Activated CD4-positive, alpha-beta T cell treated with anti-CD3 and anti-CD28 coated beads for 1 hour (primary cell): ENCODE results near the gene PPP1R3C.

ENCODE experiments used
- DNase-seq: peaks from one replicate; pipeline ENCODE4 v3.0.0-alpha.2; 2020

The PPP1R3C gene

GRCh38 chr10:91632671-91633550 is at the start of gene PPP1R3C:
Gene PPP1R3C (minus strand): TSS chr10:91633071. CDS start chr10:91632969, 102 bp downstream.
- no peak for DNase-seq

DNA sequence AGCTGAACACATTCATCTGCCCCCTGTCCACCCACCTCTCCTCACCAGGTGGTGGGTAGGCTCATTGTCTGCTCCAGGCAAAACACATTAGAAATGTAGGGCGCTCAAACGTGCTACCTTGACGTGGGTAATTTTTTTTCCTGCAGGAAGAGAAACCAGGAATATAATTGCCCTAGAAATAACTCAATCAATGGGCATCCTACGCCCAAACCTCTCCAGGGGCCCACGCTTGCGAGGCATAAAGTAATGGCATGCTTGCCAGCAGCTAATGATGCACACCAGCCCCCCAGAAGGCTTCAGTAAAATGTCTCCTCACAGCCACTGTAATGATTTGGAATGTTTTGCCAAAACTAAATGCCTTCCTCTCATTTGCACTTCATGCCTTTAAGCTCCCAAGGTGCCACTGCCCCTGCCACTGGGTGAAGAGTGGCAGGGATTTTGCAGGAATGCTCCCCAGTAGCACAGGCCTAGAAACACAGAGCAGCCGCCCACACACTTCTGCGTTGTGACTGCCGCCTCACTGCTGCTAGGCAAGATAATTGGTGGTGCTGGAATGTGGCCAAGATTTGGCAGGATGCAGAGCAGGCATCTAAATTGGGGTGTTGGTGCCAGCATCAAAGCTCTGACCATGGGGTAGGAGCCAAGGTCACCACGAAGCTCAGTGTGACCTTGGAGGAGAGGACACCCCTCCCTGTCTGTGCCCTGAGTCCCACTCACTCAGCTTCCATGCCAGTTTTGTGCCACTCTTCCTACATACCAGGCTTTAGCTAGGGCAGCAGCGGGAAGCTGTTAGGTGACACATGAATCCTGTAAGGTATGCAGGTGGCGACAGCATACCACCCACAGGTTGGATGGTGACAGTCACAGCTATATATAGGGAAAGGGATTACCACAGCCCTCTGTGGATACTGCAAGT is 48.7 kb upstream of the PPP1R3C start:
- DNase-seq = no peak

DNA sequence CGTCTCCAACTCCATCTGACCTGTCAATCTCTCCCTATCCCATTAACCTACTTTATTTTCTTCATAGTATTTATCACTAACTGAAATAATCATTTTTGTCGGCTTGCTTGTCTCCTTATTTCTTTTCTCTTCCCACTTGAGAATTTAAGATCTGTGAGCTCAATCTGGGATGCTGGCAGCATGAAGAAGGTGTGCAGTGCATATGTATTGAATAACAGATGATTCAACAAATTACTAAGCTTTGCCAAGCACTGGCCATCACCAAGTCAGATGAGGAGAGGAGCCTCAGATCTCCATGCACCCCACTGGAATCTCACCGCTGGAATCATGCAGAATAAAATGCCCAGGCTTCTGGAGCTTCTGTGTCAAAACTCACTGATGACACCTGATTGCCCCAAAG is 47.6 kb upstream of the PPP1R3C start:
- no peak for DNase-seq

DNA sequence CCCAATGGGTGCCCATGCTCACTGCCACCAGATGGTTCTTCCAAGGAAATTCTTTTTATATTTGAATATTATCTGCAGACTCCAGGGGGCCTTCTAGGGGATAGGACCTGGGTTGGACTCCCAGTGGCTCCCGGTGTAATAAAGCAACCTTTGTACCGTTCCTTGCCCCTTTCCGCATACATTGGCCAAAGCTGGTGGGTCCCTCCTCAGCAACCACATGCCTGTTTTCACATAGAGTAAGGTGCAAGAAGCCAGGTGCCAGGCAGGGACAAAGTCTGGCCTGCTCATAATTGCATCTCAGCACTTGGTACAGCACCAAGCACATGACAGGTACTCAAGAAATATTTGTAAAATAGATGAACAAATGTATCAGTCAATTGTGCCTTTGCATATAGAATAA is 46.4 kb upstream of the PPP1R3C start:
- no peak for DNase-seq

DNA sequence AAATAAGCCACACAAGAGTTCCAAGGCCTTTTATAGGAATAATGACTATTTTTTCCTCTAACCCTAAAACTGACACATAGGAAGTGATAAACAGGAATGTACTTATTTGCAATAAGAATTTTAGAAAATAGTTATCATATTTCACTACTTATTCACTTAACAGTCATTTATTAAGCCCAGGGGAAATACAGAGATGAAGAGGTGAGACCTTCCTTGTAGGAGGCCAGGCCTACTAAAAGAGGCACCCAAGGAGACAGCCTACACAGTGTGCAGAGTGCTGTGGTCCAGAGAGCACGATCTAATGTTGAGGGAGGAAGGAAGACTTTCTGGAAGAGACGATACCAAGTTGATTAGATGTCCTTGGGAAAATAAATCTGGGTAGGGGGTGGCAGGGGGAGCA is 45.0 kb upstream of the PPP1R3C start:
- no peak for DNase-seq

GRCh38 chr10:91672021-91672608 is 39.2 kb upstream of the PPP1R3C start:
- no peak for DNase-seq

DNA sequence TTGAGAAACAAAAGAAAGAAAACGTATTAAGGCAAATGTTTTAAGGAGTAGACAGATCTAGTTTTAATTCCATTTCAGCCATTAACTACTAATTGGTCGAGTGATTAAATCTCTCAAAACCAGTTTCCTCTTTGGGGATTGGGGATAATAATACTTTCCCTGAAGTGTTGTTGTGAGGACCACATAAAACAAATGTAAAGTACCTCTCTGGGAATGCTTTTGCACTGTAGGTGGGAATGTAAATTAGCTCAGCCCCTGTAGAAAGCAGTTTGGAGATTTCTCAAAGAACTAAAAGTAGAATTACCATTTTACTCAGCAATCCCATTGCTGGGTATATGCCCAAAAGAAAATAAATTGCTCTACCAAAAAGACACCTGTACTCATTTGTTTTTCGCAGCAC is 36.0 kb upstream of the PPP1R3C start:
- DNase-seq = no peak

GRCh38 chr10:91665842-91666241 is 33.0 kb upstream of the PPP1R3C start:
- no peak for DNase-seq

- DNase-seq = no peak
Observed at GRCh38 chr10:91664426-91664825, 31.6 kb upstream of the PPP1R3C start.

- DNase-seq = no peak
Observed at GRCh38 chr10:91662993-91663392, 30.1 kb upstream of the PPP1R3C start.

DNA sequence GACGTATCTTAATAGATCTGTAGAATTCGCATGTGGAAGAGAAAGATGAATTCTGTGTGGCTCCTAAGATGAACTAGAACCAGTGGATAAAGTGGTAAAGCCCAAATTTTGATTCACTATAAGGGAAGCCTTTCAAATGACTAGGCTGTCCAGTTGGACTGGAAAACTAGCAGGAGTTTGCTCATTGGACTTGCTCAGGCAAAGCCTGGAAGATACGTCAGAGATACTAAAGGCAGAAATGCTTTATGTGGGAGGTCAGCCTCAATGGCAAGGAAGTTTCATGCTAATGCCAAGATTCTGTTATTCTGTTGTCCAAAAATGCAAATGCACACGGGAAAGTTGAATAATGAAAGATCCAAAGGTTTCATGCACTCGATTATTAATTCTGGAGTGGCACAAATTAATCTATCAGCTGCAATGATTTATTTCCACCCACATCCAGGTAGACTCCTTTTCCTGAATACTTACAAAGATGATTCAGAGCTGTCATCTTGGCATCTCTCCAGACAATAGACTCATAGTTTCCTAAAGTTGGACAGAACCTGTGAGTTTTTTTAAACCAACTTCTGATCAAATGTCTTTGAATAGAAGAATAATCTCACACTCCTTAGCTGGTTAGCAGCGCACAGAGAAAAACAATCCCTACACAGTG is 20.5 kb upstream of the PPP1R3C start:
- no peak for DNase-seq

- no peak for DNase-seq
Observed at GRCh38 chr10:91652364-91652763, 19.5 kb upstream of the PPP1R3C start.

GRCh38 chr10:91643700-91644099 is 10.8 kb upstream of the PPP1R3C start:
- DNase-seq = no peak

DNA sequence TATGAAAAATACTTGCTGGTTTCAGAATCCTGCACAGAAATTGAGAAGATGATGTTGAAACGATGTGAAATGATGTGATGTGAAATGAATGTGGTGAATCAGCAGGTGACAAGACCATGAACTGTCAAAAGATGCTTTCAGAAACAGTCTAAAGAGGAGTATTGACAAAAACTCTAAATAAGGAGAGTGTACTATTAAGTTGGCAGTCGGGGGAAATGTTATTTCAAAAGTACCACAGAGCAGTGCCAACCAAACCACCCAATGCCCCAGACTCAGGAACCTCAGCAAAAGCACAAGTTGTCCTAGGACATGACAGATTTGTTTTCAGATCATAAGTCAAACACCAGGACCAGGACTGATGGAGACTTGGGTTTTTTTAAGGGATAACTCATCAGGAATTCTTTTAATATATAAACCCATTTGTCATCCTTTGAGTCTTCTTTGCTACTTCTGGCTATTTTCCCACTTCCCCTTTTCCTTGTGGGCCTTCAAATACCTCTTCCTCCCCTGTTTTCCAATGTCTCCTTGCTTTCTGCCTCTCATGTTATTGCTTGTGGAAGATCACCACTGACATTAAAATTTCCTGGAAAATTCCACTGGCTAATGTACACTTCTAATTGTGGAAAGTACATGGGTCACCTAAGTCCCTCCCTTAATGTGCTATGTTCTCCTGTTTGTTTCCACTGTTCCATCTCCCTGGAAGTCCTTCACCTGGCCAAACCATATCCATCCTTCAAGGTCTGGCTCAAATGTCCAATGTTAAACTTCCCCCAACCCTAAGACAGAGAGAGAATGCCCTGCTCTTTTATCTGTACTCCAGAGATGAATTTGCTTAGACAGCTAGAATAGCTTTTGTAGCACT is 10.2 kb upstream of the PPP1R3C start:
- no peak for DNase-seq

GRCh38 chr10:91636892-91637291 is 4.0 kb upstream of the PPP1R3C start:
- DNase-seq = no peak

GRCh38 chr10:91635401-91636400 is 2.8 kb upstream of the PPP1R3C start:
- DNase-seq = no peak

DNA sequence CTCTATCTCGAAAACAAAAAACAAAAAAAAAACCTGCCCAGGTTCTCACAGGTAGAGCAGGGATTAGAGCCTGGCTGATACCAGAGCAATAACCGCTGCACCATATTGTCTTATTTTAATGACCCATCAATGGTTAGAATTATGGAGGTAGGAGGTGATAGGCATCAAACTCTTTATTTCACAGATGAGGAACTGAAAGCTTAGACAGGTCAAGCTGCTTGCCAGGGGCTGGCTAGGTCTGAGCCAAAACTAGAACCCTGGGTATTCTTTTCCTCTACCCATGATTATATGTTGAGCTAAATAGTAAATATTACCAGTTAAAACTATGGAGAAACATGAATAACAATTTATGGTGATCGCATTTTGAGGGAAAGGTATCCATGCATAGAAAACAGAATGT is 2.0 kb upstream of the PPP1R3C start:
- DNase-seq = no peak

- DNase-seq = no peak
Observed at GRCh38 chr10:91634246-91634645, 1.4 kb upstream of the PPP1R3C start.

GRCh38 chr10:91630625-91631024 is 2.2 kb downstream of the PPP1R3C start:
- DNase-seq = no peak

DNA sequence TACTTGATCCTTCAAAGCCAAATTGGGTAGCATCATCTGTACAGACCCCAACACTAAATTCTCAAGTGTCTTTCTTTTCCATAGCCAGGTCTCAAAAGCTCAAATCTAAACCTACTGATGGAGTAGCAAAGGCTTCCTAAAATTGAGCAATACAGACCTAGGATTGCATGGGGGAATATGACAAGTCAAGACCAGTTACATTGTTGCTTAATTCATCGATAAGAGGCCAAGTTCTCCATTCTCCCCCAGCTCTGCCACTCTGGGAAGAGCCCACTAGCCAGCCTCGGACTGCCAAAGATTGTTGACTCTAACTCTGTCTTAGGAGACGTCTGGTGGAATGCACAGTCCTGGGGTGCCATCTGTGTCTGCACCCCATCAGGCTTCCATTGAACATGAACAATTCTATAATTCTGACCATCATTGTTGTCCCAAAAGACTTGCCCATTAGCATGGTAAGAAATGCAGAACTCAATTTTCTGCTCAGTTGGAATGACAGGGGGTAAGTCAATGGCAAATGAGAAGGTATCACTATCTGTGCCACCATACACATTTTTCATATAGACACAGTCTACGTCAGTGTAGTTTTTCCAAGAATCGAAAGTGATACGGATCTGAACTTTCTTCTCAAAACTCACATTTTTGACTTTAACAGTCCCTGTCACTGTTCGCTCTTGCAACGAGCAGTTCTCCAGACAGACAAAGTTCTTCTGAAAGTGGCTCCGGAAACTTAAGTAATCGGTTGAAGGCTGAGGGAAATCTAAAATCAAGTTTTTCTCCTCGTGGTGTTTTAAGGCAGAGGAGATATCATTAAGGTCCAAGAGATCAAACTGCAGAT is 2.9 kb downstream of the PPP1R3C start:
- no peak for DNase-seq
